MM.1S (cell line): ENCODE measurements around the gene ANKRD24.

Experiments used
- DNase-seq: peaks from one replicate; pipeline ENCODE4 v3.0.0-alpha.2; 2015
- H2AFZ ChIP-seq: fragments of 300-600 bp; sonication (generic); 2 replicates; pipeline ENCODE4 v1.6.0; 2016; ENCODE audit warnings: antibody characterized with exemption, low read length
- H3F3A ChIP-seq: fragments of 300-600 bp; sonication (generic); 2 replicates; pipeline ENCODE4 v1.6.1; 2016; ENCODE audit warnings: mild to moderate bottlenecking, antibody characterized with exemption, low read length, moderate library complexity, mixed read lengths; ENCODE audit not compliant: insufficient read depth
- H3K27ac ChIP-seq: fragments of 300-600 bp; sonication (generic); 2 replicates; pipeline ENCODE4 v1.5.1; 2016; ENCODE audit warnings: mild to moderate bottlenecking, low read length
- H3K27me3 ChIP-seq: fragments of 300-600 bp; sonication (generic); replicated peaks from 2 replicates; pipeline ENCODE4 v1.6.0; 2016; ENCODE audit warnings: low read length; ENCODE audit not compliant: insufficient read depth
- H3K36me3 ChIP-seq: fragments of 300-600 bp; sonication (generic); replicated peaks from 2 replicates; pipeline ENCODE4 v1.6.1; 2016; ENCODE audit warnings: mild to moderate bottlenecking, low read length, mixed read lengths; ENCODE audit not compliant: insufficient read depth
- H3K4me1 ChIP-seq: fragments of 300-600 bp; sonication (generic); 2 replicates; pipeline ENCODE4 v1.6.1; 2016; ENCODE audit warnings: low read length, mixed read lengths
- H3K4me2 ChIP-seq: fragments of 300-600 bp; sonication (generic); 2 replicates; pipeline ENCODE4 v1.6.0; 2016; ENCODE audit warnings: low read depth, low read length
- H3K4me3 ChIP-seq: fragments of 300-600 bp; sonication (generic); 2 replicates; pipeline ENCODE4 v1.5.1; 2016; ENCODE audit warnings: low read length, mixed read lengths
- H3K79me2 ChIP-seq: fragments of 300-600 bp; sonication (generic); 2 replicates; pipeline ENCODE4 v1.6.1; 2016; ENCODE audit warnings: mixed run types, low read length, mixed read lengths
- H3K9ac ChIP-seq: fragments of 300-600 bp; sonication (generic); 2 replicates; pipeline ENCODE4 v1.6.1; 2016; ENCODE audit warnings: low read length, mixed read lengths
- H3K9me2 ChIP-seq: fragments of 300-600 bp; sonication (generic); replicated peaks from 2 replicates; pipeline ENCODE4 v1.6.1; 2016; ENCODE audit warnings: mild to moderate bottlenecking, low read length, mixed read lengths; ENCODE audit not compliant: insufficient read depth
- H3K9me3 ChIP-seq: fragments of 300-600 bp; sonication (generic); replicated peaks from 2 replicates; pipeline ENCODE4 v1.6.1; 2016; ENCODE audit warnings: mild to moderate bottlenecking, low read length, mixed read lengths; ENCODE audit not compliant: insufficient read depth
- H4K20me1 ChIP-seq: fragments of 300-600 bp; sonication (generic); 2 replicates; pipeline ENCODE4 v1.6.1; 2016; ENCODE audit warnings: mild to moderate bottlenecking, low read length, moderate library complexity, mixed read lengths; ENCODE audit not compliant: insufficient read depth
- CTCF ChIP-seq: fragments of 300-600 bp; sonication (generic); IDR thresholded peaks from 2 replicates; pipeline ENCODE4 v1.5.1; 2016; ENCODE audit warnings: antibody characterized with exemption, low read length, mixed read lengths
- EZH2 ChIP-seq: fragments of 300-600 bp; sonication (generic); optimal IDR thresholded peaks from 2 replicates; pipeline ENCODE3; 2017; ENCODE audit warnings: low read depth, mild to moderate bottlenecking, antibody characterized with exemption, low read length, mixed read lengths
- EZH2phosphoT487 ChIP-seq: fragments of 300-600 bp; sonication (generic); IDR thresholded peaks from 2 replicates; pipeline ENCODE4 v1.6.1; 2018; ENCODE audit warnings: antibody characterized with exemption, low read length

ANKRD24 gene

GRCh38 chr19:4198467-4199126 is 16.1 kb downstream of the ANKRD24 start:
- Histone ChIP-seq H3K9ac (no peak overlapping the region), H3K27me3 (peaks cover 95% of the 10 kb centered on the region), H3K27ac (no peak overlapping the region), H3K4me3 (no peak overlapping the region), H3K4me2 (no peak overlapping the region), H4K20me1 (no peaks in the 10 kb centered on the region), H2AFZ (no peak overlapping the region), H3K36me3 (no peaks in the 10 kb centered on the region), H3F3A (no peaks in the 10 kb centered on the region), H3K9me3 (no peaks in the 10 kb centered on the region), H3K9me2 (no peaks in the 10 kb centered on the region), H3K4me1 (no peaks in the 10 kb centered on the region), H3K79me2 (no peaks in the 10 kb centered on the region)
- TF ChIP-seq EZH2, result no peak
- TF ChIP-seq CTCF, result no peak
- no peak for DNase-seq

GRCh38 chr19:4199699-4200293 is 17.3 kb downstream of the ANKRD24 start:
- H3K9me2 ChIP-seq, result no peaks in the 10 kb centered on the region
- H3K27me3 ChIP-seq, result peaks cover 84% of the 10 kb centered on the region
- H4K20me1 ChIP-seq, result no peaks in the 10 kb centered on the region
- no peak for DNase-seq
- H3K9me3 ChIP-seq, result no peaks in the 10 kb centered on the region
- H3K4me1 ChIP-seq, result no peaks in the 10 kb centered on the region
- no peaks in the 10 kb centered on the region for H3K79me2 ChIP-seq
- no peaks in the 10 kb centered on the region for H3F3A ChIP-seq
- no peak overlapping the region for H3K27ac ChIP-seq
- TF ChIP-seq EZH2, result no peak
- no peak for TF ChIP-seq EZH2phosphoT487
- TF ChIP-seq CTCF, result peak; percentile 9; the same call in 1 of the 2 replicates
- no peak overlapping the region for H3K4me3 ChIP-seq
- no peak overlapping the region for H3K9ac ChIP-seq
- no peaks in the 10 kb centered on the region for H3K36me3 ChIP-seq
- H3K4me2 ChIP-seq, result no peak overlapping the region
- no peak overlapping the region for H2AFZ ChIP-seq

DNA sequence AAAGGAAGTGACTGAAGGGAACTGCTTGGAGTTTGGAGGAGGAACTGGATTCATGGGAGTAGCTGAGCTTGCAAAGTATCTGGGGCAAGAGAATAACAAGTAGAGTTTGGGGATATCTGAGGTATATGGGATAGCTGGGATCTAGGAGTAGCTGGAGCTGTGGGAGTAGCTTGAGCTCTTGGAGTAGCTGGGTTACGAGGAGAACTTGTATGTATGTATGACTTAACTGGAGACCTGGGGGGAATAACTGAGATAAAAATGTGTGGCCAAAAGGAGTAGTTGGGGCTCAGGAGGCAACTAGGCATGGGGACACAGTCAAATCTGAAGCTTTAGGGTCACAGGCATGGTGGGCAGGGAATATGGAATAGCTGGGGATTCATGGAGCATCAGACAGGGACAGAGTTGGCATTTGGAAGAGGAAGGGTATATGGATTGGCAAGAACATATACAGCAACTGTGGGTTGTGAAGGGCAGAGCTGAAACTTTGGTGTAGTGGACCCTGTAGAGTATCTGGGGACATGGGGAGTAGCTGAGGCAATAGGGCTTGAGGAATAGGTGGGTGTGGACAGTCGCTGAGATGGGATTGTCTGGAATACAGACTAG is 18.6 kb downstream of the ANKRD24 start:
- Histone ChIP-seq H3K9me2 (no peaks in the 10 kb centered on the region), H3K9me3 (no peaks in the 10 kb centered on the region), H2AFZ (no peak overlapping the region), H3K27me3 (peaks cover 80% of the 10 kb centered on the region), H3K36me3 (no peaks in the 10 kb centered on the region), H3K4me1 (no peaks in the 10 kb centered on the region), H3K79me2 (no peaks in the 10 kb centered on the region), H3F3A (no peaks in the 10 kb centered on the region), H4K20me1 (no peaks in the 10 kb centered on the region), H3K4me2 (no peak overlapping the region), H3K9ac (no peak overlapping the region), H3K4me3 (no peak overlapping the region), H3K27ac (no peak overlapping the region)
- no peak for DNase-seq
- TF ChIP-seq EZH2phosphoT487, result no peak
- TF ChIP-seq EZH2, result no peak
- TF ChIP-seq CTCF, result no peak
